Psoas muscle (tissue), 8 donors: Measurements from ENCODE around the gene ZNF655. TPM values are rescaled to one million over a fixed set of nuclear protein-coding genes. Genes with fewer than 3 reads are reported as not detected.

ENCODE experiments used
- ATAC-seq, 4 donors: fragments of 200-7000 bp; cut with Tn5 transposase; one replicate each; pipeline ENCODE4 v1.9.1; 2020; ENCODE audit warnings: moderate library complexity in 3 of 4, mild to moderate bottlenecking in 2 of 4
- DNase-seq, 2 donors: peaks; one replicate each; pipeline ENCODE4 v3.0.0-alpha.2; 2020
- H3K27ac ChIP-seq: fragments of 200-600 bp; one replicate; pipeline ENCODE4 v1.8.0; 2022
- H3K27me3 ChIP-seq, 3 donors: fragments of 200-600 bp in 1 of 3; one replicate each; pipeline versions ENCODE4 v1.6.1 to v1.8.0; 2013 to 2022; ENCODE audit warnings: low read length in 2 of 3, mild to moderate bottlenecking in 2 of 3, moderate library complexity in 1 of 3; ENCODE audit not compliant: insufficient read depth in 3 of 3
- H3K36me3 ChIP-seq, 2 donors: fragments of 200-600 bp in 1 of 2; one replicate each; pipeline versions ENCODE4 v1.6.1 to v1.8.0; 2013 to 2022; ENCODE audit warnings: low read depth in 1 of 2, mild to moderate bottlenecking in 1 of 2, moderate library complexity in 1 of 2; ENCODE audit not compliant: insufficient read depth in 1 of 2
- H3K4me1 ChIP-seq: fragments of 200-600 bp; one replicate; pipeline ENCODE4 v1.8.0; 2022
- H3K4me3 ChIP-seq: fragments of 200-600 bp; one replicate; pipeline ENCODE4 v1.8.0; 2022; ENCODE audit warnings: mild to moderate bottlenecking
- H3K9me3 ChIP-seq: fragments of 200-600 bp; one replicate; pipeline ENCODE4 v1.8.0; 2022
- WGBS, 3 donors: extraction: QIAGEN DNeasy Blood & Tissue Kit; methylation state at CpG; one replicate each; pipeline versions ENCODE4 v1.1.6 to v1.1.7; 2013; 5-methylcytosine and 5-hydroxymethylcytosine counted together
- intact Hi-C, 2 donors: fragments of 100-400 bp; cut with DNase I; formaldehyde crosslinking; loops; one replicate each; pipeline versions ENCODE4 v1.11.0 to v1.14.2; 2022
- polyA plus RNA-seq, 3 donors: library from polyadenylated mRNA; stranded (reverse); fragments of 200-250 nt; gene quantifications; one replicate each; pipeline ENCODE4 v1.2.3, GENCODE V29; 2013
- total RNA-seq, 4 donors: library from RNA; stranded (reverse); fragmentation: NEBNext Ultra II Directional in 2 of 4; extraction: Animal tissue kit (Norgen Biotek cat#: 25700) in 2 of 4; gene quantifications; one replicate each; pipeline versions ENCODE4 v1.2.1 to v1.2.4, GENCODE V29; 2021 to 2023
- TF ChIP-seq, protein P1 (sequence below): fragments of 200-600 bp; IDR thresholded peaks from one replicate; pipeline ENCODE4 v1.8.0; 2022; ENCODE audit warnings: antibody characterized with exemption
- donor health status: healthy with polysubstance abuse.
- donor health status: DM: no; HTN: no; CAD: no; lungs with moderate emphysema.
- donor health status: Bipolar disorder and iron deficiency.
- donor health status: healthy.
- donor health status: DM: yes; HTN: yes; CAD: no.
- donor health status: DM: no; HTN: no; CAD: no.
- donor health status: DM: no; HTN: no; CAD: no.
- donor health status: DM: yes; HTN: yes; CAD: no.

Gene ZNF655
- total and polyA plus RNA-seq, 7 donors, result 27.3 to 63.7 (median 38.2) TPM

DNA sequence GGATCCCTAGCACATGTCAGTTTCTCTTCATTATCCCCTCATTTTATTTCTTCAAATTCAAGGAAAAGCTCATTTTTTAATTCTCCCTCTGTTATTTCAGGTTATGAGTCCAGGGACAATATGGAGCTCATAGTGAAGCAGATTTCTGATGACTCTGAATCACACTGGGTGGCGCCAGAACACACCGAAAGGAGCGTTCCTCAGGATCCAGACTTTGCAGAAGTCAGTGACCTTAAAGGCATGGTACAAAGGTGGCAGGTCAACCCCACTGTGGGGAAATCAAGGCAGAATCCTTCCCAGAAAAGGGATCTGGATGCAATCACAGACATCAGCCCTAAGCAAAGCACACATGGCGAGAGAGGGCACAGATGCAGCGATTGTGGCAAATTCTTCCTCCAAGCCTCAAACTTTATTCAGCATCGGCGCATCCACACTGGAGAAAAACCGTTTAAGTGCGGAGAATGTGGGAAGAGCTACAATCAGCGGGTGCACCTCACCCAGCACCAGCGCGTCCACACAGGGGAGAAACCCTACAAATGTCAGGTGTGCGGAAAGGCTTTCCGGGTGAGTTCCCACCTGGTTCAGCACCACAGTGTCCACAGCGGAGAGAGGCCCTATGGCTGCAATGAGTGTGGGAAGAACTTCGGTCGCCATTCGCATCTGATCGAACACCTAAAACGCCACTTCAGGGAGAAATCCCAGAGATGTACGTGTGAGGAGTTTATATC is 32.6 kb upstream of the ZNF655 start:
- H3K4me3 ChIP-seq, result no peak overlapping the region
- ATAC-seq, result peak in 1 of 4 donors; percentile 43
- no peak overlapping the region for H3K27ac ChIP-seq
- H3K9me3 ChIP-seq, result peaks cover 26% of the 10 kb centered on the region
- H3K4me1 ChIP-seq, result no peaks in the 10 kb centered on the region
- 95 to 97% (median 96%) methylated on average over 21 of the region's 21 CpGs for WGBS, 3 donors
- intact Hi-C loops, result no loop called here
- H3K27me3 ChIP-seq, result no peaks in the 10 kb centered on the region
- TF ChIP-seq, protein P1, sequence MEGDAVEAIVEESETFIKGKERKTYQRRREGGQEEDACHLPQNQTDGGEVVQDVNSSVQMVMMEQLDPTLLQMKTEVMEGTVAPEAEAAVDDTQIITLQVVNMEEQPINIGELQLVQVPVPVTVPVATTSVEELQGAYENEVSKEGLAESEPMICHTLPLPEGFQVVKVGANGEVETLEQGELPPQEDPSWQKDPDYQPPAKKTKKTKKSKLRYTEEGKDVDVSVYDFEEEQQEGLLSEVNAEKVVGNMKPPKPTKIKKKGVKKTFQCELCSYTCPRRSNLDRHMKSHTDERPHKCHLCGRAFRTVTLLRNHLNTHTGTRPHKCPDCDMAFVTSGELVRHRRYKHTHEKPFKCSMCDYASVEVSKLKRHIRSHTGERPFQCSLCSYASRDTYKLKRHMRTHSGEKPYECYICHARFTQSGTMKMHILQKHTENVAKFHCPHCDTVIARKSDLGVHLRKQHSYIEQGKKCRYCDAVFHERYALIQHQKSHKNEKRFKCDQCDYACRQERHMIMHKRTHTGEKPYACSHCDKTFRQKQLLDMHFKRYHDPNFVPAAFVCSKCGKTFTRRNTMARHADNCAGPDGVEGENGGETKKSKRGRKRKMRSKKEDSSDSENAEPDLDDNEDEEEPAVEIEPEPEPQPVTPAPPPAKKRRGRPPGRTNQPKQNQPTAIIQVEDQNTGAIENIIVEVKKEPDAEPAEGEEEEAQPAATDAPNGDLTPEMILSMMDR, result no peak
- DNase-seq, result no peak
- peaks cover 7 to 88% of the 10 kb centered on the region in 2 donors for H3K36me3 ChIP-seq

DNA sequence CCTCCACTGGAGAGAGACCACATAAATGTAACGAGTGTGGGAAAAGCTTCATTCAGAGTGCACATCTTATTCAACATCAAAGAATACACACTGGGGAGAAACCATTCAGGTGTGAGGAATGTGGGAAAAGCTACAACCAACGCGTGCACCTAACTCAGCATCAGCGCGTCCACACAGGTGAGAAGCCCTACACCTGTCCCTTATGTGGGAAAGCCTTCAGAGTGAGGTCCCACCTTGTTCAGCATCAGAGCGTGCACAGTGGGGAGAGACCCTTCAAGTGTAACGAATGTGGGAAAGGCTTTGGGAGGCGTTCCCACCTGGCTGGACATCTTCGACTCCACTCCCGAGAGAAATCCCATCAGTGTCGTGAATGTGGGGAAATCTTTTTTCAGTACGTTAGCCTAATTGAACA is 27.1 kb upstream of the ZNF655 start:
- DNase-seq, result no peak
- no peak overlapping the region for H3K27ac ChIP-seq
- H3K9me3 ChIP-seq, result peaks cover 60% of the 10 kb centered on the region
- peaks cover 30 to 64% of the 10 kb centered on the region in 2 donors for H3K36me3 ChIP-seq
- no peaks in the 10 kb centered on the region for H3K4me1 ChIP-seq
- H3K4me3 ChIP-seq, result no peak overlapping the region
- intact Hi-C loops, result no loop called here
- H3K27me3 ChIP-seq, result no peaks in the 10 kb centered on the region
- TF ChIP-seq, protein P1, result no peak
- WGBS, 3 donors, result 98 to 99% (median 98%) methylated on average over 12 of the region's 12 CpGs
- no peak for ATAC-seq

DNA sequence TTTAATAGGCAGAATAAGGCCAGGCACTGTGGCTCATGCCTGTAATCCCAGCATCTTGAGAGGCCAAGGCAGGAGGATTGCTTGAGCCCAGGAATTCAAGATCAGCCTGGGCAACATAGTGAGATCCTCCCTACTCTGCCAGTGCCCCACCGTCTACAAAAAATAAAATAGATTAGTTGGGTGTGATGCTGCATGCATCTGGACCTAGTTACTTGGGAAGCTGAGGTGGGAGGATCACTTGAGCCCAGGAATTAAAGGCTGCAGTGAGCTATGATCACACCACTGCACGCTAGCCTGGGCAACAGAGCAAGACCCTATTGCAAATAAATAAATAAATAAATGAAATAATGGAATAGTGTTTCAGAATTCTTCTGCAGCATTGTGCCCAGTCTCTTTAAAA is 22.8 kb upstream of the ZNF655 start:
- Histone ChIP-seq H3K27ac (no peak overlapping the region), H3K9me3 (peaks cover 53% of the 10 kb centered on the region), H3K4me3 (no peak overlapping the region), H3K4me1 (no peaks in the 10 kb centered on the region), H3K36me3 (peaks cover 23 to 25% of the 10 kb centered on the region in 2 donors), H3K27me3 (no peaks in the 10 kb centered on the region)
- intact Hi-C loops, result no loop called here
- no peak for ATAC-seq
- 97 to 100% (median 97%) methylated on average over 2 of the region's 2 CpGs for WGBS, 3 donors
- TF ChIP-seq, protein P1, result no peak
- DNase-seq, result no peak

DNA sequence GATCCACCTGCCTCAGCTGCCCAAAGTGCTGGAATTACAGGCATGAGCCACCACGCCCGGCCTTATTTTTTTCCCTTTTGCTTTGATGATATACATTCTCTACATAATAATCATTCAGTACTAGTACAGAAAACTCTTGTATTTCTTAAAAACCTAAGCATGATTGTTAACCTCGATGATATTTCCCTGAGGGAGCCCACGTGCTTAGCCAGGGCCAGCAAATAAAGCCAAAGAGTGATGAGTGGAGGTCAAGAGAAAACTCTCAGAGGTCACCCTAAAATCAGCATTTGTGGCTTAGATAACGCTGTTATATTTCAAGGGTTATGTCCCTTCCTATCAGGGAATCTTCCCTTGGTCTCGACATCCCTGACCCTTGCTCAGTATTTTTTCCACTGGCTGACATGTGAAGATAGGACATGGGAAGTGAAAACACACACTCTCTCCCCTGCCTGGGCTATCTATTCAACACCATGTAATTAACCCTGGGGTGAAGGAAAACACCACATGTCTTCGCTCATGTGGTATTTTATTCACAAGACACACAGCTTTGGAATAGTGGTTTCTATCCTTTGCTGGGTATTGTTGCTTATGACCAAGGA is 19.1 kb upstream of the ZNF655 start:
- H3K9me3 ChIP-seq, result peaks cover 28% of the 10 kb centered on the region
- TF ChIP-seq, protein P1, result no peak
- no peaks in the 10 kb centered on the region for H3K4me1 ChIP-seq
- DNase-seq, result no peak
- H3K27ac ChIP-seq, result no peak overlapping the region
- H3K4me3 ChIP-seq, result no peak overlapping the region
- 72 to 77% (median 73%) methylated on average over 7 of the region's 7 CpGs for WGBS, 3 donors
- ATAC-seq, result no peak
- no peaks in the 10 kb centered on the region for H3K36me3 ChIP-seq
- intact Hi-C loops, result no loop called here
- H3K27me3 ChIP-seq, result no peaks in the 10 kb centered on the region
